Renal pelvis (tissue), 4 donors: ENCODE measurements around the gene ARL8A. TPM values are rescaled to one million over a fixed set of nuclear protein-coding genes. Genes with fewer than 3 reads are reported as not detected.

Experiments
- DNase-seq: peaks from one replicate; pipeline ENCODE4 v3.0.0-alpha.2; 2013
- polyA plus RNA-seq, 3 donors: library from polyadenylated mRNA; unstranded; fragments of 120-200 nt; gene quantifications; one replicate each; pipeline ENCODE4 v1.2.1, GENCODE V29; 2013; ENCODE audit not compliant: insufficient read length in 3 of 3

The ARL8A gene
- polyA plus RNA-seq, 3 donors, result 41.1 to 45.2 (median 41.2) TPM

- no peak for DNase-seq
Observed at GRCh38 chr1:202085682-202086373, 58.7 kb downstream of the ARL8A start.

- DNase-seq, result no peak
Observed at GRCh38 chr1:202084791-202085681, 59.5 kb downstream of the ARL8A start.

Other genes with a start within 250 kb of the ARL8A start
- gene LMOD1, start 198.2 kb downstream of the ARL8A start, polyA plus RNA-seq, result 1 to 10 TPM; 3.4 to 4.2 (median 4.1) TPM
- gene TIMM17A, start 189.2 kb downstream of the ARL8A start, polyA plus RNA-seq, result 10 to 100 TPM; 62.0 to 64.3 (median 63.8) TPM
- 10 to 100 TPM; 60.1 to 72.8 (median 70.9) TPM for gene RNPEP, start 162.1 kb downstream of the ARL8A start, polyA plus RNA-seq
- 10 to 100 TPM; 53.4 to 89.2 (median 66.6) TPM for gene ELF3, start 134.2 kb downstream of the ARL8A start, polyA plus RNA-seq
- gene GPR37L1, start 21.8 kb downstream of the ARL8A start, polyA plus RNA-seq, result under 1 TPM; 0.09 to 0.13 (median 0.09) TPM
- gene PTPN7, start 15.9 kb upstream of the ARL8A start, polyA plus RNA-seq, result 1 to 10 TPM; 1.0 to 2.0 (median 1.3) TPM
- gene LGR6, start 49.1 kb upstream of the ARL8A start, polyA plus RNA-seq, result 1 to 10 TPM in 2 of 3 donors, under 1 TPM in 1; 0.86 to 1.1 (median 1.0) TPM
- 10 to 100 TPM; 30.5 to 34.7 (median 34.1) TPM for gene UBE2T, start 197.2 kb upstream of the ARL8A start, polyA plus RNA-seq
- 10 to 100 TPM; 13.3 to 23.1 (median 20.4) TPM for gene PPP1R12B, start 204.0 kb upstream of the ARL8A start, polyA plus RNA-seq